HG02938 (cell line): ENCODE data around the gene THOC5.
"Not testable (repeated sequence)": the region's sequence is repeated elsewhere in the genome, so short reads cannot be mapped to it uniquely, and the experiment has no call there.

Experiments
- ATAC-seq: cut with Tn5 transposase; IDR thresholded peaks from one replicate; pipeline ENCODE4 v1.9.1; 2021; ENCODE audit warnings: mild to moderate bottlenecking, moderate library complexity; ENCODE audit not compliant: unreplicated experiment

Gene THOC5

GRCh38 chr22:29563652-29564460 lies 10.3 kb upstream of the THOC5 start:
- ATAC-seq, result no peak

GRCh38 chr22:29559853-29560252 lies 6.3 kb upstream of the THOC5 start:
- ATAC-seq, result no peak

DNA sequence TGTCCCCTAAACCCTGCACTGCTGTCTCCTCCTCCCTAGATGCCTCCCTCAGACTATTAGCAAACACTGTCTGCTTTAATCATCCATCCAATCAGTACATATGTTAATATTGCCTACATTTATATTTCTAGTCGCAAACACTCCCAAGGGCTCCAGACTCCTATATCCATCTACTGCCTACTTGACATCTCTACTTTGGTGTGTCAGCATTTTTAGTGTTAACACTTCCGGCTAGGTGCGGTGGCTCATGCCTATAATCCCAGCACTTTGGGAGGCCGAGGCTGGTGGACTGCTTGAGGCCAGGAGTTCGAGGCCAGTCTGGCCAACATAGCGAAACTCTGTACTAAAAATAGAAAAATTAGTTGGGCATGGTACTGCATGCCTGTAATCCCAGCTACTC lies 5.5 kb upstream of the THOC5 start:
- ATAC-seq, result no peak

- no peak for ATAC-seq
Observed at GRCh38 chr22:29555065-29555644, 1.6 kb upstream of the THOC5 start.

GRCh38 chr22:29552357-29552756 lies 1.2 kb downstream of the THOC5 start:
- ATAC-seq, result not testable (repeated sequence)

DNA sequence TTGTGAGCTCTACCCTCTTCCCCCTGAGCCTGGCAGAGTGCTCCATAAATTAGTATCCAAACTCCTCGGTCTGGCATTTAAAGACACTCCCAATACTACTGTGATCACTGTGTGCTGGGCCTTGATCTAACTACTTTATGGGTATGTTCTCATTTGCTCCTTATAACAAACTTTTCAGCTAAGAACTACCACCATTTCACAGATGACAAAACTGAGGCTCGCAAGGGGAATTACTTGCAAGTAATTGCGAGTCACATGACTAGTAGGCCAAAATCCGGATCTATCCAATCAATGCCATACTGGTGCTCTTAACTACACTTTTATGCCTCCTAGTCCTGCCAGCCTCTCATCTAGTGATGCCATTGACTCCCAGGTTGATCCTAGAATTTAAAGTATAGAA lies 3.6 kb downstream of the THOC5 start:
- no peak for ATAC-seq

DNA sequence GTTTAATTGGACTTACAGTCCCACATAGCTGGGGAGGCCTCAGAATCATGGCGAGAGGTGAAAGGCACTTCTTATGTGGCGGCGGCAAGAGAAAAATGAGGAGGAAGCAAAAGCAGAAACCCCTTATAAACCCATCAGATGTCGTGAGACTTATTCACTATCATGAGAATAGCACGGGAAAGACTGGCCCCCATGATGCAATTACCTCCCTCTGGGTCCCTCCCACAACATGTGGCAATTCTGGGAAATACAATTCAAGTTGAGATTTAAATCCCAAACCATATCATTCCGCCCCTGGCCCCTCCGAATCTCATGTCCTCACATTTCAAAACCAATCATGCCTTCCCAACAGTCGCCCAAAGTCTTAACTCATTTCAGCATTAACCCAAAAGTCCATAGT lies 8.5 kb downstream of the THOC5 start:
- ATAC-seq, result not testable (repeated sequence)

GRCh38 chr22:29541845-29542244 lies 11.7 kb downstream of the THOC5 start:
- no peak for ATAC-seq

DNA sequence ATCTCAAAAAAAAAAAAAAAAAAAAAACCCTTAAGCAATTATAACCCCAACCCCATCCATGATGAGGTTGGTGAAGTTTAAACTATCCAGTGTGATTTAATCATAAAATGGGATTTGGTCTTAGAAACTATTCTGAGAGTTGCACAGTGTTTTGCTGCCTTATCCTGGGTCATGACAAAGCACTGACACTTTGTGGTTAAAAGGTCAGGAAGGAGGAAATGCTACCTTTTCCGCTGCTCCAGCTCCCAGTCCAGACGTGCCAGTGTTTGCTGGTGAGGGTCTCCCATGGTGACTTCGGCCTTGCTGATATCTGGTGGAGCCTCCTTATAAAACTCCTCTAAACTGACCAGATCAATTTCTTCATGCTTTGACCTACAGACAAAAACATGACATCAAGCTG lies 14.5 kb downstream of the THOC5 start:
- ATAC-seq, result no peak

DNA sequence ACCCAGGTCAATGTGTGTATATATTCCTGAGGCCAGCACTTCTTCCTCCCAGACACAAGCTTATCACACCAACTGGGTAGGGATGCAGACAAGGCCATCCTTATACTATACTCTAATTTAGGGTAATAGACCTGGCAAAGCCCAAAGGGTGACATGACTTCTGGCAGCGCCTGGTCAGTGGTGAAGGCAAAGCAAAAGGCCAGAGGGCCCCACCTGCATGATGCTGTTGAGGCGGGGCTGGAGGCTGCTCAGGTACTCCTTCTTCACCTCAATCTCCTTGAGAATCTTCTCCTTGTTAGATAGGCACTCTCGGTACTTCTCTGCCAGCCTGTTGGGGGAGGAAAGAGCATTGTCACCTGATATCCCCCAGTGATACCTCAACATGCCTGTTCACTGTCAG lies 17.1 kb downstream of the THOC5 start:
- ATAC-seq, result no peak

- ATAC-seq, result no peak
Observed at GRCh38 chr22:29531419-29531818, 22.1 kb downstream of the THOC5 start.

- no peak for ATAC-seq
Observed at GRCh38 chr22:29530716-29531115, 22.8 kb downstream of the THOC5 start.

DNA sequence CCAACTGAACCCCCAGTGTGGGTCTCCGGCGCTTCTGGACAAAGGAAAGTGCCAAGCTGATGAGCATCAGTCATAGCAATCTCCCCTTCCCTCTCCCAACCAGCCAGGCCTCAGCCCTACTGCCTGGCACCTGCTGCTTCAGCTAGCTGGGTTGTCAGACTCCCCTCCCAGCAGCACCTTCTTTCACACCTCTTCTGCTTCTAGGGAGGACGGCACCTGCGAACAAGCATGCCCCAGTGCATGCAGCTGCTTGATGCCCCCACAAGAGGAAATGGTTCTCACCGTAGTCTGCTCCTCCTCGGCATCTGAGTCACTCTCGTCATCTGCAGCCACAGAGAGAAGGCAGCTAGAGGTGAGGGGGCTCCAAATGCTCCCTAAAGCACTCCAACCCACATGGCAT lies 25.4 kb downstream of the THOC5 start:
- ATAC-seq, result no peak

DNA sequence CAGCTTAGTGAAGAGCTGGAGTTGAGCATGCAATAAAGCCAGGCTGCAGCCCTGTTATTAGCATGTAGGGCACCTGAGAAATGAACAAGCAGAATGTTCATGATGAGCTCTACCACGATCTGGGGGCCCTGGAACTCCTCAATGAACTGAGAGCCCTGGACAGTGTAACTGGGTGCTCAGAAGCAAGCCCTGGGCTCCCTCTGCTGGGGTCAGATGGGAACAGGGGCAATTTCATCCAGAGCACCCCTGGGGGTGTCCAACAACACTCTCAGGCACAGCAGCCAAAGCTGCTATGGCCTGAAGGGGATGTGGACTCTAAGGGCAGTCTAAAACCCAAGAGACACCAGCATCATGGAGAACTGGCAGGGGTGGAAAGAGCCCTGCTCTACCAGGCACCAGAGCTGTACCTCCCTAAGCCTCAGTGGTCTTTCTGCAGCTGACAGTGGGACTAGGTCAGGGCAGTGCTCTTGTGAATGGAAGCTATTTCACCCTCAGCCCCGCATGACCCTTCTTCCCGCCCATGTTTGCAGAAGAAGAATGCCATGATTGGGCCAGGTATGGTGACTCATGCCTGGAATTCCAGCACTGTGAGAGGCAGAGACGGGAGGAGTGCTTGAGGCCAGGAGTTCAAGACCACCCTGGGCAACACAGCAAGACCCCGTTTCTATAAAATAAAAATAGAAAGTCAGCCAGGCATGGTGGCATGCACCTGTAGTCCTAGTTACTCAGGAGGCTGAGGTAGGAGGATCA lies 28.9 kb downstream of the THOC5 start:
- no peak for ATAC-seq

GRCh38 chr22:29523761-29524160 lies 29.8 kb downstream of the THOC5 start:
- ATAC-seq, result no peak

- no peak for ATAC-seq
Observed at GRCh38 chr22:29521526-29521925, 32.0 kb downstream of the THOC5 start.

DNA sequence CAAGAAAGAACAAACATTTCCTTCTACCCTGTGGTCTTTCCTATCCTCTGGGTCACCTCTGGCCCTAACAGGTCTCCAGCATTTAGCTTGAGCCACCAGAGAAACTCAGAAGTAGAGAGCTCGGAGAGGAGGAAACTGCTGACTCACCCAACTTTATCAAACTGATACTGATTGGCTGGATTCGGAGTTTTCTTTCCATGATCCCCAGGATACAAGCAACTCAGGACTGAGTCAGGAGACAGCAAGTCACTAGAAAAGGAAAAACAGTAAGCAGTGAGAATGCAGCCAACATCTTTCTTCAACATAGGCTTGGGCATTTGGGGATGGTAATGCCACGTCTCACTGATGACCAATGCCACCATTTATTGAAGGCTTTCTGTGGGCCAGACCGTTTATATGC lies 32.7 kb downstream of the THOC5 start:
- no peak for ATAC-seq

DNA sequence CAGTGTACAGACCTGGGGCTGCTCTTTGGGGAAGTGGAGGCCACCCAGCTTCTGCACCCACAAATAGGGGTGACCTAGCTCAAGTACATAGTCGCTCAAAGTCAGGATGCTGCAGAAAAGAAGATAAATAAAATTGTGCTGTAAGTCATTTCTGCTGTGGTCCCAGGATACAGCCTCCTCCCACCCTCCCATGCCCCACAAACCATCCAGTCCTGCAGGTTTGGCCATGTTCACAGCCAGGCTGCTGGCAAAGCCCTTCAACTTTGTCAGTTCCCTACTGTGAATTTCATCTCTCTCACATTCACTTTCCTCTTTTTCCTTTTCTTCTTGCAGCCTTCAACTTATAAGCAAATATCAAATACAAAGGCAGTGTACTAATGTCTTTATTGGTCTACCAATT lies 33.6 kb downstream of the THOC5 start:
- ATAC-seq, result no peak

- ATAC-seq, result no peak
Observed at GRCh38 chr22:29518427-29518826, 35.1 kb downstream of the THOC5 start.

DNA sequence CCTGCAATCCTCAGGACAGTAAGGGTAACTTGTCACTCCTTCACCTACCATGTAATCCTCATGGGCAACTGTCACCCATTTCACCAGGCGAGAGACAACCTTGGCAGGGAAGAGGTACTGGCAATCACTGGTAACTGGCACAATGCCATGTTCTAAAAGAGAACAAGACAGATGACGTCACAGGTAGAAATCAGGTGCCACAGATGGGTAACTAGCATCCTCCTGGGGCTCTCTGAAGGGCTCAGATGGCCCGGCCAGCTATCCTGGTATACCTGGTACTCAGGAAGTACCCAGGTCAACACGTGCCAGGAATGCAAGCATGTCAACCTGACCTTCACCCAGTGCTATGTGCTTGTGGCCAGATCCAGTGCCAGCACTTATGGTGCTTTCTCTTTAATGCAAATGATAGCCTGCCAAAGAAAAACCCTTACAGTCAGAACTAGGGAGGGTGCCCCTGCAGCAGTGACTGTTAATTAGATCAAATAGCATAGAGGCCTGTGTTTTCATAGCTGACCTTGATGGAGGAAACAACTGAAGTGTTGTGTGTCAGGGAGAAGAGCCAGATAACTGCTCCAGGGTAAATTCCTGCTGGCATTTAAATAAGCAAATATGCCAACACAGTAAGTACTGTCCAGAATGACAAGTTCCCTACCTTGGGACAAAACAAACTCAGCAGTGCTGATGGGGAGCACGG lies 36.2 kb downstream of the THOC5 start:
- no peak for ATAC-seq

DNA sequence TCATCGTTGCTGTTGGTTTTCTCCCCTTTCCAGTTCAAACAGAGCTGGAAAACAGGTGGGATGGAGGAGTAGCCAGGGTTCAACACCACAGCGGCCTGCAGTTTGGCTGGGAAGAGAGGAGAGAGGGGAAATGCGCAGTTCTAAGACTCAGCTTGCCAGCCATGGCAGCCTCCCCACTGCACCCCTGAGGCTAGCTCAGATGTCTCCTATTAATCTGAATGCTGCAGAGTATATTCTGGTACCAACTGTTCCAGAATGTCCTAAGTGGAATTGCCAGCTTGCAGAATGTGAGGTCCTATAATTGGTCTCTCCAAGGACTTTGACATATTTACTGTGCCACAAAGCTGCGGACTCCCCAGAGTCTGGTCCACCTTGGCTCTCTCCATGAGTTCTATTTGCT lies 41.5 kb downstream of the THOC5 start:
- no peak for ATAC-seq
